Stimulated activated CD4-positive, alpha-beta T cell treated with anti-CD3 and anti-CD28 coated beads, TNF-alpha, amount 100 ng/mL, for 4 hours (primary cell): ENCODE measurements around the gene KIF16B.
A peak's percentile ranks its signal among the peaks of the same experiment; 100 is the strongest.
"Not testable (repeated sequence)": the region's sequence is repeated elsewhere in the genome, so short reads cannot be mapped to it uniquely, and the experiment has no call there.

Experiments used
- DNase-seq, 3 experiments: peaks; one replicate each; pipeline ENCODE4 v3.0.0-alpha.2; 2020; ENCODE audit warnings: low read depth in 3 of 3

KIF16B gene, protein sequence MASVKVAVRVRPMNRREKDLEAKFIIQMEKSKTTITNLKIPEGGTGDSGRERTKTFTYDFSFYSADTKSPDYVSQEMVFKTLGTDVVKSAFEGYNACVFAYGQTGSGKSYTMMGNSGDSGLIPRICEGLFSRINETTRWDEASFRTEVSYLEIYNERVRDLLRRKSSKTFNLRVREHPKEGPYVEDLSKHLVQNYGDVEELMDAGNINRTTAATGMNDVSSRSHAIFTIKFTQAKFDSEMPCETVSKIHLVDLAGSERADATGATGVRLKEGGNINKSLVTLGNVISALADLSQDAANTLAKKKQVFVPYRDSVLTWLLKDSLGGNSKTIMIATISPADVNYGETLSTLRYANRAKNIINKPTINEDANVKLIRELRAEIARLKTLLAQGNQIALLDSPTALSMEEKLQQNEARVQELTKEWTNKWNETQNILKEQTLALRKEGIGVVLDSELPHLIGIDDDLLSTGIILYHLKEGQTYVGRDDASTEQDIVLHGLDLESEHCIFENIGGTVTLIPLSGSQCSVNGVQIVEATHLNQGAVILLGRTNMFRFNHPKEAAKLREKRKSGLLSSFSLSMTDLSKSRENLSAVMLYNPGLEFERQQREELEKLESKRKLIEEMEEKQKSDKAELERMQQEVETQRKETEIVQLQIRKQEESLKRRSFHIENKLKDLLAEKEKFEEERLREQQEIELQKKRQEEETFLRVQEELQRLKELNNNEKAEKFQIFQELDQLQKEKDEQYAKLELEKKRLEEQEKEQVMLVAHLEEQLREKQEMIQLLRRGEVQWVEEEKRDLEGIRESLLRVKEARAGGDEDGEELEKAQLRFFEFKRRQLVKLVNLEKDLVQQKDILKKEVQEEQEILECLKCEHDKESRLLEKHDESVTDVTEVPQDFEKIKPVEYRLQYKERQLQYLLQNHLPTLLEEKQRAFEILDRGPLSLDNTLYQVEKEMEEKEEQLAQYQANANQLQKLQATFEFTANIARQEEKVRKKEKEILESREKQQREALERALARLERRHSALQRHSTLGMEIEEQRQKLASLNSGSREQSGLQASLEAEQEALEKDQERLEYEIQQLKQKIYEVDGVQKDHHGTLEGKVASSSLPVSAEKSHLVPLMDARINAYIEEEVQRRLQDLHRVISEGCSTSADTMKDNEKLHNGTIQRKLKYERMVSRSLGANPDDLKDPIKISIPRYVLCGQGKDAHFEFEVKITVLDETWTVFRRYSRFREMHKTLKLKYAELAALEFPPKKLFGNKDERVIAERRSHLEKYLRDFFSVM (N-terminal part only)

DNA sequence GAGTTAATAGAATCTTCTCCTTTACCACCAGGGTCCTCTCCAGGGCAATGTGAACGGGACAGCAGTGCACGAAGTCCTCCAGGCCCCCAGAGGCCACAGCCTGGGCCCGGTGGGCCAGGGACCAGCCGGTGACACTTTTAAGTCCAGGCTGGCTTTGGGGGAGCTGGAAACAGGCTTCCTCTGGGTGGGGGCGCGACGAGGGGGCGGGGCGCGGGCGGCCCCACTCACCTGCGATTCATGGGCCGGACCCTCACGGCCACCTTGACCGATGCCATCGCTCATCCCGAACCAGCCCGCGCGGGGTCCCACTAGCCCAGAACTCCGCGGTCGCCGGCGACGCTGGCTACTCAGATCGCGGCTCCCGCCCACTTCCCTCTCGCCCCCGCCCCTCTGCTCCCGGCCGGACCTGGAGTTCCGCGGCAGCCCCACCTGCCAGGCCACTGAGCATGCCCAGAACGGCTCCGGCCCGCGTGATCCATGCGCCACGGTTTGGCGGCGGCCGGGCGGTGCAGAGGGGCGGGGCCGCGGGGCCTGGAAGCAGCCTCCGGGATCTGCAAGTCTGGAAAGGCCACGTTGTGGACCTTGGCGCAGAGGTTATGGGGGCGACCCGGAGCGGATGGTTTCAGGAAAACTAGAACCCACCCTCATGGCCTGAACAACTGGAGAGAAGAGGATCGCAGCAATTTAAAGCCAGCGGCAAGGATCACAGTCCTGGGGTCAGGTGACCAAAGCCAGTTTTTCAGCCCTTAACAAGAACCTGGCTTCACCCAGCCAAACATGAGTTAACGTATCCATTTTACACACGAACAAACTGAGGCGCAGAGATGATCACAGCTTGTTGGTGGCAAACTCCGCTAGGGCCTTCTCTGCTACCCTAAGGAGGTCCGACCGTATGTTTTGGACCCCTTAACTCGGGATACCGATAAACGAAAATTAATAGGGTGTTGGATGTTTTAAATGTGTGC lies at the start of gene KIF16B:
Gene KIF16B, minus strand, starts transcription at position 448 of the 965 bp plus-strand sequence. Its CDS starts 173 bp downstream, at position 275.
- peak; percentile 66 to 82 (median 76) for DNase-seq

DNA sequence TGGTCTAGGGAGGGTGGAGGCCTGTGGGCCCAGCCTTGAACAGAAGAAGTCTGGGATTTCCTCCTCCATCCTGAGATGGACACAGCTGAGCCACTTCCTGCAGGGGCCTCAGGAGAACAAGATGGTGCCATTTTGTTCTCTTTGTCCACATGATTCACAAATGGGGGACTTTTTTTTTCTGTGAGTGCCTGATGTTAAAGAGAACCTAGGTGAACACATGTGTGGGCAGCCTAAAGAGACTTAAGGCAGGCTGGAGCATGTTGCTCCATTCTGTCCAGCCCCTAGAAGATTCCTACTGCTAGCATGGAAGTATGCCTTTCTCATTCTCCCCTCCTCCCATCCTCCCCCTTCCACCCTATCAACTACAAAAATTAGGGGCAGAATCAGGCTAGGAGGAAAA lies 49.3 kb upstream of the KIF16B start:
- no peak for DNase-seq

DNA sequence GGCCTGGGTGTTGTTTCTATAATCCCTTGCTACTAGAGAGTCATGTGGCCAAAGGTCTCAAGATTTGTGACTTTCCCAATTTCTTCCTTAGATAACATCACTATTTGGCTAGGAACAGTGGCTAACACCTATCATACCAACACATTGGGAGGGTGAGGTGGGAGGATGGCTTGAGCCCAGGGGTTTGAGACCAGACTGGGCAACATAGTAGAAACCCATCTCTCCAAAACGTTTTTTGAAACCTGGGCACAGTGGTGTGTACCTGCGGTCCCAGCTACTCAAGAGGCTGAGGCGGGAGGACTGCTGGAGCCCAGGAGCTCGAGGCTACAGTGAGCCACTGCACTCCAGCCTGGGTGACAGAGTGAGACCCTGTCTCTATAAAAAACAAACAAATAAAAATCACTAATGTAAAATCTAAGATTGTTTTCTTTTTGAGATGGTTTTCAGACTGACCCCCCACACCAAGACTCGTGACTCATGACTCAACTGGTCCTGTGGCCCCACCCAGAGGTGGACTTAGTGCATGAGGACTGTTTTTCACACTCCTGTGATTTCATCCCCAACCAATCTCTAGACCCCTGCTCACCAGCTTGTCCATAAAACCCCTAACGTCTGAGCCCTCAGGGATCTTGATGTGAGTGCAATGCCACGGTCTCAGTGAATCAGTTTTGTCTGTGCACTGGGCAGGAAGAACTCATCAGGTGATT lies 48.3 kb upstream of the KIF16B start:
- no peak for DNase-seq

DNA sequence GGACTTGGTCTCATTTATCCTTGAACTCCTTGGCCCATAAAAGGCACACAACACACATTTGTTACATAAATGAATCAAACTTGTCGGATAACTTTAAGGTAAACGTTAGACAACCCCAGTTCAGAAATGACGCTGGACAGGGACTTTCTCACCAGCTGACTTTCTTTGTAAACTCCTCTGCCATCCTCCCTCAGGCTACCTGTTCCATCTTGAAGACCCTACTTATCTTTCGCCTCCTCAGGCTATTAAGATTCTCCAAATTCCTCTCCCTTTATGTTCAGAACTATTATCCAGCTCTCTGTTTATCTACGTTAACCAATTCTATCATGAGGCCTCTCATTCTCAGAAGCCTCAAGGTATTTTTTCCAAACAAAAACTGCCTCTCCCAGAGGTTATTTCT lies 47.7 kb upstream of the KIF16B start:
- DNase-seq, result no peak

DNA sequence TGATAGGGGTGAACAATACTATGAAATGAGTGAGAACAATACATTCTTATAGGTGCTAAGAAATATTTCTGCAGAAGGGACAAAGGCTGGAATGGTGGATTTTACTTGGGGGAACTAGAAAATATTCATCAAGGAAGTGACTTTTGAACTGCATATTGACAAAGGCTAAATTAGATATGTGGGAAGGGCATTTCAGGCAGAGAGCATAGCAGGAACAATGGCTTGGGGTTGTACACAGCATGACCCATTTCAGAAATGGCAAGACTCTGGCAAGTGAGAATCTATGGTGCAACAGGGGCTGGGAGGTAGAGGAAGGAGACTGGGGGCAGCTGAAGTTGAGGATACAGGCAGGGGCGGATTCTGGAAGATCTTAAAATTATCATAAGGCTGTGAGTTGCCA lies 46.7 kb upstream of the KIF16B start:
- DNase-seq, result no peak

DNA sequence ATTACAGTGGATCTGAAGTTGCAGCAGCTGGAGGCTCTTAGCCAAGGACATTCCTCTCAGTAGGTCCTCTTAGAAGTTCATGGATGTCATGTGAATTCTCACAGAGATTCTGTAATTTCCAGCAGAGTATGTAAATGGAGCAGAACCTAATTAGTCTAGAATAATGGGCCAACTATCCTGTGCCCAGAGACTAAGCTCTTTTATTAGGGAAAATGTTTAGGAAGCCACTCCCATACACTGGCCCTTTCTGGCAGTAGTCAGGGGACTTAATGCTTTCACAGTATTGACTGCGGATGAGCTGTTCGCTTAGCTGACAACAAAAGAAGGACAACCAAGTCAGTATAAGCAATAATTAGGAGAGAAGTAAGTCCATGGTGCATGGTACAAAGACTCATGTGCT lies 43.8 kb upstream of the KIF16B start:
- no peak for DNase-seq

DNA sequence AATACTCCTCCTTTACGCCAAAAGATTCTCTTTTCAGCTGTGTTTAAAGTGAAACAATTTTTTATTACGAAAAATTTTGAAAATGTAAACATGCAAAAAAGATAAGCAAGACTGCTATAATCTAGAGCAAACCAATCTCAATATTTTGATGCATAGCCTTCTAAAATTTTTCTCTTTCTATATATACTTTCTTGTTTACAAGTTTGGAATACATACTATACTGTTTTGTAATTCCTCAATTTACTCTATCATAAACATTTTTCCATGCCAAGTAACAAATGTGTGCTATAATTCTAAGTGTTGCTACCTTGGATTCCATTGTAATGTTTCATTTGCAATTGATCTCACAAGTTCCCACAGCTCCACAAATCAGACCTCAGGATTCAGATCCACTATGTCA lies 43.1 kb upstream of the KIF16B start:
- DNase-seq, result no peak

DNA sequence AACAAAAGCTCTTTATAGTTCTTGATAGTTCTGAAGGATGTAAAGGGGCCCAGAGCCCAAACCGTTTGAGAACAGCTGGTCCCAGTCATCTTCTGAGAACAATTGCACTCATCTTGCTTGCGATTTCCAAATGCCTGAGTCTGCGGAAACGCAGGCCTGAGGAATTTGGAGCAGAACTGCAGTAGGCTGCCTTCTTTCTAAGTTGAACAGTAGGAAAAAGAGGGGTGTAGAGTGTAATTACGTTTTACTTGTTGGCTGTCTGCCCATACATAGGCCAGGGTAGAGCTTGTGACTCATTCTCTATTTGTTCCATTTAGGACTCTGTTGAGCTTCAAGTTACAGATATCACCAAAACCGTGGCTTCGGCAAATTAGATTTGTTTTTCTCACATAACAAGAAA lies 42.0 kb upstream of the KIF16B start:
- DNase-seq, result no peak

DNA sequence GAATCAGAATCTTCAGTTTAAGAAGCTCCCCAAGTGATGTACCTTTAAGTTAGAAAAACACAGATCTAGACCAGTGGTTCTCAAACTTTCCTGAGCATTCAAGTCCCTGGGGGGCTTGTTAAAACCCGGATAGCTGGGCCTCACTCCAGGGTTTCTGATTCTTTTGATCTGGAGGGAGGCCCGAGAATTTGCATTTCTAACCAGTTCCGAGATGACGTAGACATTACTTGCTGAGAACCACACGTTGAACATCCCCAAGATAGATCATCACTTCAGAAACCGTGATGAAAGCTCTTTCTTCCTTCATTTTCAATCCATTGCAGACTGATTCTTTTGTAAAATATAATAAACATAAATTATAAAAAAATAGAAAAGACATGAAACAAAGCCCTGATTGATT lies 40.7 kb upstream of the KIF16B start:
- DNase-seq, result no peak

DNA sequence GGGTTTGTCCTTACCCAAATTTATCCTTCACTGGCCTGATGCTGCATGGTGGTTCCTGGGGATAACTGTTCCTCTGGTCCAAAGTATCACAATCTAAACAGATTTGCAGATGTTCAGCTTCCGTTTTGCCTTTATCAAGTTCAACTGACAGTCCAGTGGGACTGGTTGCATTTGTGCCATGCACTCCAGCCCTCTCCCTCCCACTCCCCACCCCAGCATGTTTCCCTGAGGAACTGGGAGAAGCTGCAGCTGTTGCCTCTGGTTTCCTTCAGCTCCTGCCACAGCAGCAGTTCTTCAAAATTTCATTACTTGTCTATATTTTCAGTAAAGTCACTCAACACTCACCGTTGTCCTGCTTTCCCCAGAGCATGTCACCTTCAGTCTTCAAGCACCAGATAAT lies 39.5 kb upstream of the KIF16B start:
- no peak for DNase-seq

DNA sequence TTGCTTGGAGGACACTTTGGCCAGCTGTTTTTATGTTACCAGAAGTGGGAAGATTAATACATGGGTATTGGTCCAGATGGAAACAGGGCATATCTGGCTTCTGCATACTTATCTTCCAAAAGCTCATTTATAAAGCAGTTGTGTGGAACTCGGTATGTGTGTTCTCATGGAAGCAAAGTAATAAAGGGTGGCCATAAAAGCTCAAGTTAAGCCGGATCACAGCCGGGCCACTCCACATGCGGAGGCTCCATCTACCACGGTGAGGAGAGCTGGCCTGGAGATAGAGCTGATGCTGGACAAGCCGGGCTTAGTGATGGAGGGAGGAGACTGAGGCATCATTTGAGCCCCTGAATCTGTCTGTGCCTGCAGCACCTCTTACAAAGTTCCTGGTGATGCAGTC lies 38.6 kb upstream of the KIF16B start:
- no peak for DNase-seq

DNA sequence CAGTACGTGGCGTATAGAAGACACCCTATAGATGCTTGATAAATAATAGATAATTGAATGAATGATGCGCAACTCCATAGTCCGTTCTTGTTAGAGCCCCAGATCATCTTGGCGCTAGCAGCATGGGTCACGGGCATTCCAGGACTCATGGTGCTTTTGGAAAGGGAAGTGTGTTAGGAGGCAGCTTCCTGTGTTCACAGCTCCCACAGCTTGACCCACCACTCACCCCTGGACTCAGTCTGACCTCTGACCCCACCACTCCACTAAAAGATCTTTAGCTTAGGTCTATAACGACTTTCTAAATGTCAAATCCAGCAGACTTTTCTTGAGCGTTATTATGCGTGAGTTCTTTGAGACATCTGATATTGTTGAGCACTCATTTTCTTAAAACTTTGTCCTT lies 35.8 kb upstream of the KIF16B start:
- no peak for DNase-seq

DNA sequence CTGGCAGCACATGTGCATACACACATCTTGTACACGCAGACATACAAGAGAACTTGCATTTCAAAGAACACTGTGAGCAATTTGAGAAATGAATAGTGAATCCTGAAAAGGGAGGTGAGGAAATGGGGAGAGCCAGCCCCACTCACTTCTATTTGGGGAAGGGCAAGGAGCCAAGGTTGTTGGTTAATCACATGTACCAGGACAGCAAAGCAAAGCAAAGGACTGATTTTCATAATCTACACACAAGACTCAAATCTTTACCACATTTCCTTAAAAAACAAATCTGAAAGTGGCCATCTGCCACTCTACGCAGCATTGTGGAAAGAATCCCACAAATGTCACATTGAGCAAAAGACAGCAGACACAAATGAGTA lies 35.0 kb upstream of the KIF16B start:
- no peak for DNase-seq

DNA sequence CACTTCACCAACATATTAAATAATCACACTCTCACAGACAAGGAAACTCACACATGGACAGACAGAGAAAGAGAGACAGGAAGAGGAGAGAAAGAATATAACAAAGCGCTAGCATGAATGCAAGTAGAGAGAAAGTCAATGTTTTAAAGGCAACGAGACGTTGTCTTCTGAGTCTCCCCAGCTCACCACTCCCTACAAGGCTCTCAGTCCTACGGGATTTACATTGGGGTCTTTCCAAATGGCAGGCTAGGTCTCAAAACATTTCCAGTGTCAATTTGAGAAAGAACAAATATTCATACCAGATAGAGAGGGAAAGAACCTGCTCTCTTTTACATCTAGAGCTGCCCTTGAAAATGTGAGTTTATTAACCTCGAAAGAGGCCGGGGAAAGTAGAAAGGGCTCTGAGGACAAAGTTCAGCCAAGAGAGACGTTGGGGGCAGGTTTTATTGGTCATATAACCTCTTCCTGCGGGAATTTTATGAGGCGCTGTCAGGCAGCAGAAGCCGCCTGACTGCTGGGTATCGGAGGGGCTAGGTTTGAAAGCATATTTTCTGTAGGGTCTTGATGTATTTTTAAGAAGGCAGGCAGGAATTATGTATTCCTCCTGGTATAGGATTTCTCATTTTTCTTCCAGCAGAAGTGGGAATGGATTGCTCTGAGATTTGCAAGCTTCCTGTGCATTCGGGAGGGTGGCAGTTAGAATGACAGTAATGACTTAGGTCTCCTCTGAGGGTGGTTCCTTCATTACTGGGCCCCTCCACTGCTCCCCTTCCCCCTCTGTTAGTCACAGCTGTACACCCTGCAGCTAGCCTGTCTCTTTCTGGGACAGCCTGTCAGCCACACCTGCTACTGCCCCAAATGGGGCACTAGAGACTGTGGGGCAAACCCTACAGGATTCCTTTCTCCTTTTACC lies 34.4 kb upstream of the KIF16B start:
- DNase-seq, result no peak

DNA sequence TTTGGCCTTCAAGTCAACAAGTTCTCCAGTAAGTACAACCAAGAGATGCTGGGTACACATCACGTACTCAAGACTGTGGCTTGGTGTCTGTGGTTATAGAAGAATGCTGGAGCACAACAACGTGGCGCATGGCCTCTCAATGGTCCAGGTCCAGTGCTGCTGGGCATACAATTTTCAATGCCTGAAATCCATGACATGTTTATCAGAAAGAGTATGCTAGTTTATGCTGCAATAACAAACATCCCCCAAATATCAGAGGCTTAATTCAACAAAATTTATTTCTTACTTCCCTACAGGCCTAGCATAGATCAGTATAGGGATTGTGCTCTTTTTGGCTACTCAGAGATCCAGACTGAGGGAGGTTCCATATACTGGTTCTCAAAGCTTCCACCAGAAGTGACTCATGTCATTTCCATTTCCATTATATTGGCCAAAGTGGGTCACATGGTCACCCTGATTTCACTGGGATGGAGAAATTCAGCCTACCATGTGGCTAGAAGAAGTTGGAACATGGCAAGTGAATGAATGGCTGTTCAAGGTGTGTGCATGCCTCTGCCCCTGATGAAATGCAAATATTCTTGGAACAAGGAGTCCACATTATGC lies 33.3 kb upstream of the KIF16B start:
- DNase-seq, result no peak

DNA sequence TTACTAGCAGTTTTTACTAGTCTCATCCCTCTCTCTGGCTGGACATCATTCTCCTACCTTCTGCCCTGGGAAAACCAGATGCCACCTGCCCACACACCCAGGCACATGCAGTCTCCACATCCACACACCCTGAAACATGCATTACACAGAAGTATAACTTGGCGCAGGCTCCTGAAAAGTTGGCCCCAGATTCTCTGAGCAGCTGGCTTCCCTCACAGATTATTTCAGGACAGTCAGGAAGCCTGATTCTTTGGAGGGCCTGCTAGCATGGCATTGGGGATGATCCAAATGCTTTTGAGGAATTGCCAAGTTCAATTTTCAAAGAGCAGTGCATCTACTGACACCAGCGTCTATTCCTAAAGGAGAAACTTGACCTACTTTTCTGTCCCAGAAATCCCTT lies 27.8 kb upstream of the KIF16B start:
- no peak for DNase-seq

DNA sequence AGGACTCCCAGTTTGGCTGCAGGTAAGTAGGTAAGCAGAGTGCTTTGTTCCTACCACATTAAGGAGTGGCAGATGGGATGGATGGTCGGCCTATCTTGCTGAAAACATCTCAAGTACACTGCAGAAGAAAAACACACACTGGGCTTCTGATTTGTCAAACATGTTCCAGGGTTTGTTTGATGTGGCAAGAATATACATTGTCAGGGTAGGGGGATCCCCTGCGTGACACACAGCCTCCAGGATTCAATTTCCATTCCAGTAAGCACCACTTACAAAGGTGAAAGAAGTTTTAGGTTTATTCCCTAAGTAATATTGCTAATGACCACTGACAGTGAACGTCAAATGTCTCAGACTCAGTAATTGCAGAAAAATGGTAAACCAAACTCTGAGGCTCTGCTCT lies 26.0 kb upstream of the KIF16B start:
- DNase-seq, result no peak

DNA sequence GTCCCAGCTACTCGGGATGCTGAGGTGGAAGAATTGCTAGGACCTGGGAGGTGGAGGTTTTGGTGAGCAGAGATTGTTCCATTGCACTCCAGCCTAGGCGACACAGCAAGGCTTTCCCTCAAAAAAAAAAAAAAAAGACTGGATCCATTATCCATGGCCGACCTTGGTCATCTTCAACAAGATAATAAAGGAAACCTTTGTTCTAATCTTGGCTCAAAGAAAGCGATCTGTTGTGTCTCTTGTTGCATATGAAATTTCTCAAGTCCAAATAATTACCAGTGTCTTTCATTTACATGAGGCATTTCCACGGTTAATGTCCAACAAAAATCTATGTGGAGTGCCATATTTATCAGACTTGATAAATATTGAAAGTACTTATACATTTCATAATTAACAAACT lies 23.7 kb upstream of the KIF16B start:
- DNase-seq, result no peak

DNA sequence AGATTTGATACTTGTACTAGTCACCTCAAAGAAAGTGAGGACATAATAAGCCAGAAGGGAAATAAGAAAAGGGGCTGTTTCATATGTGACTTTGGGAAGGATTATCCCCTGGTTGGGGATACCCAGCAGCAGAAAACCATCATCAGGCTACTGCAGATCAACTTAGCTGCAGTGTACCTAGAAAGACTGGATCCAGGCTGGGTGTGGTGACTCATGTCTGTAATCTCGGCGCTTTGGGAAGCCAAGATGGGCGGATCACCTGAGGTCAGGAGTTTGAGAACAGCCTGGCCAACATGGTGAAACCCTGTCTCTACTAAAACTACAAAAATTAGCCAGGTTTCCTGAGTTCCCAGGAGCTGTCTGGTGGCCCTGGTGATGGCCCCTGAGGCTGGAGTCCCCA lies 23.2 kb upstream of the KIF16B start:
- not testable (repeated sequence) for DNase-seq
